ENCODE results near the gene OPCML.

Gene OPCML

DNA sequence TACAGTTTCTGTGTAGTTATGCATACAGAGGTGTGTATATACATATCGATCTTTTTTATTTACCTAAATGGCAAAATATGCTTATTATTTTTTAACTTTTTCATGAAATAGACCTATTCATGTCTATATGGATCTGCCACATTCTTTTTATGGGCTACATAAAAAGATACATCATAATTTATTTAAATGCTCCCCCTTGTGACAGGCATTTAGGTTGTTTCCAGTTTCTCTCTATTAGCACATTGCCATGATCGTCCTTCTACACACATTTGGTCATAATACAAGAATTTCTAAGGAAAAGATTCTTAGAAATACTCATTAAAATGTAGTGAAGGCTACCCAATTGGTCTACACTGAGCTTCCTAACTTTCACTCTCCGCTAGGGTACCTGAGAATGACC lies 1067.4 kb downstream of the OPCML start:
- H3K4me3 ChIP-seq (ENCODE audit: low read depth, low read length), result no peak overlapping the region
- TF ChIP-seq CTCF (IDR thresholded peaks at IDR 0.05; ENCODE audit: low read depth, low read length, missing control alignments), result peak; percentile 23
- no peak for DNase-seq
- no peak overlapping the region for H3K27ac ChIP-seq
- H3K36me3 ChIP-seq (replicated peaks), result no peaks in the 10 kb centered on the region
- in situ Hi-C loops (cut with HindIII; ENCODE audit: low pct_ligation_motif_present, low sequenced_read_pairs), result no loop called here
- H3K27me3 ChIP-seq (replicated peaks), result no peaks in the 10 kb centered on the region

DNA sequence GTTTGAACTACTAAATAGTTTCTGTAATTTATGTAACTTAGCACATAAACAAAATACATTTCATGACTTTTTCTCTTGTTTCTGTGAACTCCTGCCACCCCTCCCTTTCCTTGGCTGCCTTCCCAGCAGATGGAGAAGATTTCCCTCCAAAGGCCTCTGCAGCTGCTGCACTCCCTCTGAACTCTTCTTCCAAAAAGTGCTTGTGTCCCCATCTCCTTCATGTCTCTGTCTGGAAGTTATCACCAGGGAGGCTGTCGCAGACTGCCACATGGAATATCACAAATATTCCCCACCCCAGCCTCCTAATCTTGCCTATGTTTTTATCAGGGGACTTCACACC lies 1068.3 kb downstream of the OPCML start:
- no peak overlapping the region for H3K27ac ChIP-seq
- in situ Hi-C loops (cut with HindIII; ENCODE audit: low pct_ligation_motif_present, low sequenced_read_pairs), result no loop called here

GRCh38 chr11:132463295-132464002 lies 1068.9 kb downstream of the OPCML start:
- no peak for TF ChIP-seq CTCF (IDR thresholded peaks at IDR 0.05; ENCODE audit: low read depth, low read length, missing control alignments)
- Histone ChIP-seq H3K4me3 (ENCODE audit: low read depth, low read length) (no peak overlapping the region), H3K27me3 (replicated peaks) (no peaks in the 10 kb centered on the region), H3K36me3 (replicated peaks) (no peaks in the 10 kb centered on the region), H3K27ac (no peak overlapping the region)
- in situ Hi-C loops (cut with HindIII; ENCODE audit: low pct_ligation_motif_present, low sequenced_read_pairs), result no loop called here
- no peak for DNase-seq

More for the DNA sequence above, 1068.3 kb downstream of the OPCML start:
- H3K36me3 ChIP-seq (replicated peaks), result no peaks in the 10 kb centered on the region
- H3K4me3 ChIP-seq (ENCODE audit: low read depth, low read length), result no peak overlapping the region
- no peak for TF ChIP-seq CTCF (IDR thresholded peaks at IDR 0.05; ENCODE audit: low read depth, low read length, missing control alignments)
- DNase-seq, result no peak
- H3K27me3 ChIP-seq (replicated peaks), result no peaks in the 10 kb centered on the region

DNA sequence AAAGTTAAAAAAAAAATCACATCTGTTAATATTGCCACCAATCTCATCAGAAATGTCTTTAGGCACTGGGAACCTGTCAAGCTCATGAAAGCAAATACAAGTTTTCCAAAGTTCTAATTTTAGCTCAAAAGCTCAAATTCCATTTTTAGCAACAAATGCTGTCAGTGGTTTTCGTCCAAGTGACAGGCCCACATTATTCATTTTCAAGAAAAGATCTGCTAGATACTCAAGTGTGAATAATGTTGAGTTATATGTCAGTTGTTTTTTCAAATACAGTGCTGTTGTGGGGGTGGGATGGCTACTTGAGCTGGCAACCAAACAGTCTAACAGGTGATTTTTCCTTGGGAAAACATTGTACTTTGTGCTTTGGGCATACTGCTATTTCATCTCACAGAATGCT lies 1072.6 kb downstream of the OPCML start:
- no peaks in the 10 kb centered on the region for H3K36me3 ChIP-seq (replicated peaks)
- no peaks in the 10 kb centered on the region for H3K27me3 ChIP-seq (replicated peaks)
- H3K27ac ChIP-seq, result no peak overlapping the region
- no peak overlapping the region for H3K4me3 ChIP-seq (ENCODE audit: low read depth, low read length)
- DNase-seq, result no peak
- in situ Hi-C loops (cut with HindIII; ENCODE audit: low pct_ligation_motif_present, low sequenced_read_pairs), result no loop called here
- no peak for TF ChIP-seq CTCF (IDR thresholded peaks at IDR 0.05; ENCODE audit: low read depth, low read length, missing control alignments)

DNA sequence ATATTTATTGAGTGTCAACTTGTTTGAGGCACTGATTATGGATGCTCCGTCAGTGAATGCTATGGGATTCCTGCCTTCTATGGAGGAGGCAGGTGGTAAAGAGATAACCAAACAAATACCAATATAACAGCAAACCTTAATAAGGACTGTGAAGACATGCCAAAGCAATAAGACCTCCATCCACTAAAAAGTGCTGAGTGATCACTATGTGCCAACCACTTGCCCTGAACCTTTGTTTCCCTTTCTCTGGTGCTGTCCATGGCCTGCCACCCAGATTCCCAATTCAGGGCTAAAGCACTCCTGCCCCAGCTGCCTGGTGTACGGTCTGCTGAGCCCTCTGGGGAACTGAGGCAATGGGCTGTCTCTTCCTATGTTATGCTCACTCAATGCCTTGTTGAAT lies 1074.9 kb downstream of the OPCML start:
- Histone ChIP-seq H3K4me3 (ENCODE audit: low read depth, low read length) (no peak overlapping the region), H3K27ac (no peak overlapping the region), H3K36me3 (replicated peaks) (no peaks in the 10 kb centered on the region), H3K27me3 (replicated peaks) (no peaks in the 10 kb centered on the region)
- in situ Hi-C loops (cut with HindIII; ENCODE audit: low pct_ligation_motif_present, low sequenced_read_pairs), result no loop called here
- no peak for DNase-seq
- no peak for TF ChIP-seq CTCF (IDR thresholded peaks at IDR 0.05; ENCODE audit: low read depth, low read length, missing control alignments)

DNA sequence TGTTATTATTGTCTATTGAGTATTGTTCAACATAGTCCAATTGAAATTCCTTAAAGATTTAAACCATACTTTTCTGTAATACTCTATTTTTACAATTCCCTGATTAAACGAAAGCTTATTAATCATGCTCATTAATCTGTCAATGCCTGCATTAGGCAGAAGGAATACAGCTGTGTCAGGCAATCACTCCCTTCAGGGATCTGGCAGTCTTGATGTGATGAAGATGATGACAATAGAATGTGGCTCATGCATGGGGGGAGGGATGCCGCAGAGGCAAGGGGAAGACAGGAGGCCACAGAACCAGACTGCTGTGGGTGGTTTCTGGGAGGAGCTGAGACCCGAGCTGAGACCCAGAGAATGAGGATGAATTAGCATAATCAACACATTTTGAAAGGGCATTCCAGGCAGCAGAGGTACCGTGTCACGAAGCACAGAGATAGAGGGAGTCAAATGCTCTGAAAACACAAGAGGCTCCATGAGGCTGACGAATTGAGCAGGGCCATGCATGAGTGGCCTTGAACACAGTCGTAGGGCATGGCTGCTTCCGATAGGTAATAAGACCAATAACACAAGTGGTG lies 1075.5 kb downstream of the OPCML start:
- no peak for DNase-seq
- no peak overlapping the region for H3K27ac ChIP-seq
- no peaks in the 10 kb centered on the region for H3K27me3 ChIP-seq (replicated peaks)
- H3K4me3 ChIP-seq (ENCODE audit: low read depth, low read length), result no peak overlapping the region
- no peak for TF ChIP-seq CTCF (IDR thresholded peaks at IDR 0.05; ENCODE audit: low read depth, low read length, missing control alignments)
- in situ Hi-C loops (cut with HindIII; ENCODE audit: low pct_ligation_motif_present, low sequenced_read_pairs), result no loop called here
- H3K36me3 ChIP-seq (replicated peaks), result no peaks in the 10 kb centered on the region
